Measurements from ENCODE around the gene CLK2. TPM values are rescaled to one million over a fixed set of nuclear protein-coding genes. Genes with fewer than 3 reads are reported as not detected.

The CLK2 gene
- 10 to 100 TPM; 78.0 to 82.0 TPM for total RNA-seq

- Mint-ChIP-seq H3K4me1 (peaks cover 46% of the 10 kb centered on the region), H3K36me3 (ENCODE audit: low read depth) (peaks cover 37% of the 10 kb centered on the region), H3K27me3 (peaks cover 3% of the 10 kb centered on the region), H3K27ac (peak within 1 kb of the TSS; percentile 90), H3K9me3 (no peaks in the 10 kb centered on the region), H3K4me3 (peak within 1 kb of the TSS; percentile 98)
- CTCF ChIA-PET, result interaction anchor here (0.7 to 2.6 kb wide), 6 partner anchors 10 to 101 kb away, joined by 3 to 29 read pairs (median 8); partner anchors contain the start of genes KRTCAP2 and SCAMP3
- DNase-seq, result peak; percentile 96
- POLR2A ChIA-PET, result interaction anchor here (0.8 to 3.2 kb wide), 19 partner anchors 11 to 703 kb away, joined by 3 to 57 read pairs (median 6); partner anchors contain the start of genes ENTREP3, FDPS, KRTCAP2 and SCAMP3
Observed at GRCh38 chr1:155273343-155274245, at the start of gene CLK2. Gene CLK2 (minus strand): TSS chr1:155273504. CDS start chr1:155270977, 2,527 bp downstream.

- peak; percentile 32 for DNase-seq
- Mint-ChIP-seq H3K27ac (peak overlapping the region; percentile 19), H3K9me3 (no peaks in the 10 kb centered on the region), H3K36me3 (ENCODE audit: low read depth) (peaks cover 32% of the 10 kb centered on the region), H3K4me3 (peak overlapping the region; percentile 66), H3K4me1 (peaks cover 50% of the 10 kb centered on the region), H3K27me3 (no peaks in the 10 kb centered on the region)
- ChIA-PET CTCF (interaction anchor here (1.0 to 5.5 kb wide), 10 partner anchors 10 to 237 kb away, joined by 3 to 78 read pairs (median 4); partner anchors contain the start of genes CLK2, MTX1, SCAMP3 and THBS3), POLR2A (interaction anchor here (1.6 to 6.2 kb wide), 7 partner anchors 13 to 129 kb away, joined by 6 to 50 read pairs (median 20); partner anchors contain the start of genes CLK2, FDPS and SCAMP3)
Observed at GRCh38 chr1:155322571-155322952, 49.3 kb upstream of the CLK2 start.

DNA sequence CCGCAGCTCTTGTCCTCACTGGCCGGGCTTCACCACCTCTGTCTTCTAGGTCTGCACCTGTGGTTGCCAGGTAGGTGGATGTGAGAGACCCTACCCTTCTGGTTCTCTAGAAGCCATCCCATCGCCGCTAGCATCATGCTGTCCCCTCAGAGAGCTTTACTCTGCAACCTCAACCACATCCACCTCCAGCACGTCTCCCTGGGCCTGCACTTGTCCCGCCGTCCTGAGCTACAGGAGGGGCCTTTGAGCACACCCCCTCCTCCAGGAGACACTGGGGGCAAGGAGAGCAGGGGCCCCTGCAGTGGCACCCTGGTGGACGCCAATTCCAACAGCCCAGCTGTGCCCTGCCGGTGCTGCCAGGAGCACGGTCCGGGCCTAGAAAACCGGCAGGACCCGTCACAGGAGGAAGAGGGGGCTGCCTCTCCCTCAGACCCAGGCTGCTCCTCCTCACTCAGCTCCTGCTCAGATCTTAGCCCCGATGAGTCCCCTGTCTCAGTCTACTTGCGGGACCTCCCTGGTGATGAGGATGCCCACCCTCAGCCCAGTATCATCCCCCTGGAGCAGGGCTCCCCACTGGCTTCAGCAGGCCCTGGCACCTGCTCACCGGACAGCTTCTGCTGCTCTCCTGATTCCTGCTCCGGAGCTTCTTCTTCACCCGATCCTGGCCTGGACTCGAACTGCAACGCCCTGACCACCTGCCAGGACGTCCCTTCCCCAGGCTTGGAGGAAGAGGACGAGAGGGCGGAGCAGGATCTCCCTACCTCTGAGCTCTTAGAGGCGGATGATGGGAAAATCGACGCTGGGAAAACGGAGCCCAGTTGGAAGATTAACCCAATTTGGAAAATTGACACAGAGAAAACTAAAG is 48.6 kb upstream of the CLK2 start:
- ChIA-PET POLR2A (interaction anchor here (0.6 to 6.2 kb wide), 7 partner anchors 12 to 78 kb away, joined by 3 to 50 read pairs (median 10); partner anchors contain the start of genes CLK2 and FDPS), CTCF (interaction anchor here (1.0 to 5.5 kb wide), 11 partner anchors 10 to 236 kb away, joined by 3 to 78 read pairs (median 4); partner anchors contain the start of genes CLK2, FDPS, MTX1 and SCAMP3)
- Mint-ChIP-seq H3K9me3 (no peaks in the 10 kb centered on the region), H3K27me3 (no peaks in the 10 kb centered on the region), H3K4me3 (peak overlapping the region; percentile 66), H3K36me3 (ENCODE audit: low read depth) (peaks cover 32% of the 10 kb centered on the region), H3K27ac (peak overlapping the region; percentile 19), H3K4me1 (peaks cover 50% of the 10 kb centered on the region)
- DNase-seq, result no peak

- Mint-ChIP-seq H3K4me3 (peak within 1 kb of the TSS; percentile 66), H3K36me3 (ENCODE audit: low read depth) (peaks cover 36% of the 10 kb centered on the region), H3K27me3 (no peaks in the 10 kb centered on the region), H3K27ac (peak within 1 kb of the TSS; percentile 46), H3K9me3 (no peaks in the 10 kb centered on the region), H3K4me1 (peaks cover 46% of the 10 kb centered on the region)
- ChIA-PET POLR2A (interaction anchor here (0.6 to 6.2 kb wide), 7 partner anchors 11 to 77 kb away, joined by 3 to 50 read pairs (median 3); partner anchors contain the start of gene FDPS), CTCF (interaction anchor here (0.6 to 5.5 kb wide), 9 partner anchors 9 to 236 kb away, joined by 3 to 78 read pairs (median 4); partner anchors contain the start of genes FDPS and THBS3)
- DNase-seq, result peak; percentile 79
Observed at GRCh38 chr1:155320661-155321617, 47.6 kb upstream of the CLK2 start, which contains the start of gene RUSC1. Gene RUSC1 (plus strand): TSS chr1:155320894. CDS start chr1:155321774, 880 bp downstream.

DNA sequence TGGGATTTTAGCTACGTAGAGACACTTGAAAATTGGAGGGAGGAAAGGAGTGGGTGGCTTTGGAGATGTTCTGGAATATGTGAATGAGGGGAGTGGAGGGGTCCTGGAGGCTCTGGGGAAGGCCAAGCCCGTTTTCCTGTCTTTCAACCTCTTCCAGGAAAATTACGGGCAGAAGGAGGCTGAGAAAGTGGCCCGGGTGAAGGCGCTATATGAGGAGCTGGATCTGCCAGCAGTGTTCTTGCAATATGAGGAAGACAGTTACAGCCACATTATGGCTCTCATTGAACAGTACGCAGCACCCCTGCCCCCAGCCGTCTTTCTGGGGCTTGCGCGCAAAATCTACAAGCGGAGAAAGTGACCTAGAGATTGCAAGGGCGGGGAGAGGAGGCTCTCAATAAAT is 46.9 kb upstream of the CLK2 start:
- Mint-ChIP-seq H3K4me1 (peaks cover 41% of the 10 kb centered on the region), H3K4me3 (peak overlapping the region; percentile 66), H3K27ac (peak overlapping the region; percentile 46), H3K27me3 (no peaks in the 10 kb centered on the region), H3K9me3 (no peaks in the 10 kb centered on the region), H3K36me3 (ENCODE audit: low read depth) (peaks cover 36% of the 10 kb centered on the region)
- ChIA-PET CTCF (interaction anchor here (0.6 to 5.5 kb wide), 7 partner anchors 9 to 235 kb away, joined by 3 to 78 read pairs (median 3); partner anchors contain the start of genes FDPS and THBS3), POLR2A (interaction anchor here (1.0 to 6.2 kb wide), 5 partner anchors 10 to 70 kb away, joined by 3 to 50 read pairs (median 3); partner anchors contain the start of genes ENTREP3 and FDPS)
- peak; percentile 22 for DNase-seq

GRCh38 chr1:155319536-155319935 is 46.2 kb upstream of the CLK2 start:
- H3K4me3 Mint-ChIP-seq, result no peak overlapping the region
- H3K4me1 Mint-ChIP-seq, result peaks cover 38% of the 10 kb centered on the region

GRCh38 chr1:155318082-155318481 is 44.8 kb upstream of the CLK2 start:
- H3K27ac Mint-ChIP-seq, result no peak overlapping the region
- H3K9me3 Mint-ChIP-seq, result no peaks in the 10 kb centered on the region
- peaks cover 50% of the 10 kb centered on the region for H3K36me3 Mint-ChIP-seq (ENCODE audit: low read depth)
- ChIA-PET CTCF (interaction anchor here (0.9 kb wide), 1 partner anchor 67 kb away, joined by 4 read pairs; no protein-coding TSS in a partner anchor), POLR2A (interaction anchor here (0.7 to 2.3 kb wide), 3 partner anchors 10 to 45 kb away, joined by 3 to 9 read pairs (median 5); partner anchors contain the start of genes CLK2 and FDPS)
- peaks cover 43% of the 10 kb centered on the region for H3K4me1 Mint-ChIP-seq
- no peak overlapping the region for H3K4me3 Mint-ChIP-seq
- no peak for DNase-seq
- H3K27me3 Mint-ChIP-seq, result no peaks in the 10 kb centered on the region

More at GRCh38 chr1:155319536-155319935, 46.2 kb upstream of the CLK2 start:
- H3K27ac Mint-ChIP-seq, result no peak overlapping the region
- H3K9me3 Mint-ChIP-seq, result no peaks in the 10 kb centered on the region
- H3K27me3 Mint-ChIP-seq, result no peaks in the 10 kb centered on the region
- peaks cover 41% of the 10 kb centered on the region for H3K36me3 Mint-ChIP-seq (ENCODE audit: low read depth)
- DNase-seq, result no peak
- ChIA-PET POLR2A (interaction anchor here (0.7 to 6.2 kb wide), 6 partner anchors 10 to 217 kb away, joined by 3 to 50 read pairs (median 7); partner anchors contain the start of genes CLK2, ENTREP3 and FDPS), CTCF (interaction anchor here (1.4 to 5.5 kb wide), 2 partner anchors 68 to 112 kb away, joined by 4 to 78 read pairs; partner anchors contain the start of gene THBS3)

DNA sequence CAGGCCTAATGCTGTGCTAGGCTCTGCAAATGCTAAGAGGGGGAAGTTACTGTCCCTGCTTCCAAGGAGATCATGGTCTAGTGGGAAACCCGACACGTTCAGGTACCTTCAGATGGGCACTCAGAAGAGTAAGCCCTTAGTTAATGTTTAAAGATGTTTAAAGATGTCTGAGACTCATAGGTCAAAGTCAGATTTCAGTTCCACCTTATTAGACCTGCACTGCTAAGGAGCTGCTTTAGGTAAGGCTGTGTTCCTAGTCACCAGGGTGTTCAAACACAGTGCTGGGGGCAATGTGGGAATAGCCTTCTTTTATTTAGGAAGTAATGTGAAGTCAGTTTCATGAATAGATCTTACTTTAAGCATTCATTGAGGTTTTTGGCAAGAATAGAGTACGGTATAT is 43.6 kb upstream of the CLK2 start:
- ChIA-PET CTCF (interaction anchor here (0.9 to 1.2 kb wide), 3 partner anchors 9 to 66 kb away, joined by 3 read pairs; partner anchors contain the start of gene FDPS), POLR2A (interaction anchor here (0.6 to 2.3 kb wide), 2 partner anchors 9 to 44 kb away, joined by 3 to 9 read pairs; partner anchors contain the start of gene FDPS)
- H3K4me3 Mint-ChIP-seq, result no peak overlapping the region
- H3K27ac Mint-ChIP-seq, result peak overlapping the region; percentile 12
- no peaks in the 10 kb centered on the region for H3K27me3 Mint-ChIP-seq
- H3K36me3 Mint-ChIP-seq (ENCODE audit: low read depth), result peaks cover 58% of the 10 kb centered on the region
- H3K9me3 Mint-ChIP-seq, result no peaks in the 10 kb centered on the region
- no peak for DNase-seq
- peaks cover 44% of the 10 kb centered on the region for H3K4me1 Mint-ChIP-seq

DNA sequence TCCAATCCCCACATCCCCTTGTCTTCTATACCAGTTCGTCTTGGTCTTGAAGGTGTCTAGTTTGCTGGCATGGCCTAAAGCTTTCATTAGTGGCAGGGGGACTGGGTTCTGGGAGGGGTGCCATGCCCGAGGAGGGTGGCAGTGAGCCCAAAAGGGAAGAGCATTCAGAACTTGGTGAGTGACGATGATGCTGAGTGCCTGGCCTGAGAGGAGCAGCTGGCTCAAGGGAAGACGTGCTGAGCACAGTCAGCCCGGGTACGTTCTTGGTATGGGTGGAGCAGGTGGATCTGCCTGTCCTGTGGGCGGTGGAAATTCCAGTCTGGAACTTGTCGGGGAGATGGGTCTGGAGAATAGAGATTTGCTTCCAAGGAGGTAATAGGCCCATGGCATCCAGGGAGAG is 40.0 kb upstream of the CLK2 start:
- Mint-ChIP-seq H3K4me3 (no peak overlapping the region), H3K36me3 (ENCODE audit: low read depth) (peaks cover 61% of the 10 kb centered on the region), H3K27me3 (no peaks in the 10 kb centered on the region), H3K9me3 (no peaks in the 10 kb centered on the region), H3K27ac (no peak overlapping the region), H3K4me1 (peaks cover 39% of the 10 kb centered on the region)
- ChIA-PET CTCF (interaction anchor here (0.8 to 1.3 kb wide), 3 partner anchors 10 to 62 kb away, joined by 3 to 4 read pairs (median 4); no protein-coding TSS in a partner anchor), POLR2A (interaction anchor here (1.6 kb wide), 1 partner anchor 40 kb away, joined by 5 read pairs; the partner anchor contains the start of gene CLK2)
- no peak for DNase-seq

DNA sequence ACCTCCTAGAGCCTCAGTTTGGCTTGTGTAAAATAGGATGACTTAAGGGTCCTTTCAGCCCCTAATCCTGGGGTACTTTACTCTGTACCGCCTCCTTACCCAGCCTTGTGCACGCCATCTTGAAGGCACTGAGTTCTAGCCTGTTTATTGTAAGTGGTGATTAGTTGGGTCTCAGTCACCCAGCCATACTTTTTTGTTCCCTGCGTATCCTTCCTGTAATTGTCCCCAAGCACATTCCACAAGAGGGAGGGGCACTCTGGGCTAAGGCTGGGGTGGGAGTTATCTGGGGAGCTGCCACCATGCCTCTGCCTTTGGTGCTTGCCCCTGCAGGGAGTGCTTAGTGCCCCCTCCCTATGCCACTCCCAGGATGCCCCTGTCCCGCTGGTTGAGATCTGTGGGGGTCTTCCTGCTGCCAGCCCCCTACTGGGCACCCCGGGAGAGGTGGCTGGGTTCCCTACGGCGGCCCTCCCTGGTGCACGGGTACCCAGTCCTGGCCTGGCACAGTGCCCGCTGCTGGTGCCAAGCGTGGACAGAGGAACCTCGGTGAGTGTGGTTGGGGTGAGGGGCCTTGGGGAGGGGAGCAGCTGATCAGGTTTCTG is 36.2 kb upstream of the CLK2 start:
- no peaks in the 10 kb centered on the region for H3K27me3 Mint-ChIP-seq
- H3K36me3 Mint-ChIP-seq (ENCODE audit: low read depth), result peaks cover 45% of the 10 kb centered on the region
- peaks cover 50% of the 10 kb centered on the region for H3K4me1 Mint-ChIP-seq
- H3K9me3 Mint-ChIP-seq, result no peaks in the 10 kb centered on the region
- CTCF ChIA-PET, result interaction anchor here (1.6 kb wide), 1 partner anchor 59 kb away, joined by 7 read pairs; no protein-coding TSS in a partner anchor
- no peak for DNase-seq
- POLR2A ChIA-PET, result interaction anchor here (1.5 to 6.1 kb wide), 2 partner anchors 13 to 64 kb away, joined by 4 to 50 read pairs; partner anchors contain the start of gene RUSC1
- H3K27ac Mint-ChIP-seq, result peak overlapping the region; percentile 97
- H3K4me3 Mint-ChIP-seq, result peak overlapping the region; percentile 92
